GM18505 (cell line): ENCODE results near the gene ASPN.

ENCODE experiments used
- ATAC-seq: cut with Tn5 transposase; IDR thresholded peaks from one replicate; pipeline ENCODE4 v1.9.1; 2021; ENCODE audit not compliant: unreplicated experiment
- POLR2A ChIP-seq: IDR thresholded peaks from 4 replicates; pipeline ENCODE4 v1.6.1; 2011; ENCODE audit warnings: borderline replicate concordance; ENCODE audit not compliant: insufficient read depth, insufficient read length; ENCODE audit errors: extremely low read depth

The ASPN gene

DNA sequence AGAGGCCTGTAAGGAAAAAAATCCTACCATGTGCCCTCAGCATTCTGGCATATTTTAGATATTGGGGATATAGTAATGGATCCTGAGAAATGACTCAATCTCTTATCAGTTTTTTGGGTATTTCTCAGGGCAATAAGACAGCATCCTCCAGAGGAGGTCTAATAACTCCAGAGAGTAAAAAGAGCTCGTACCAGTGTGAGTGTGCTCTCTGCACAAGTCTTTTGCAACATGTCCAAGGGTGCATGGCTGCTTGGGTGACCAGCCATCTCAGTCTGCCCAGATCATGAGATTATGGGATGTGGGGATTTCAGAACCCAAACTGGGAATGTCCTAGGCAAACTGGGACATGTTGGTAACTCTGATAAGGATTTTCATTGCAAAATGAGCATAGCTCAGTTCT is 15.3 kb downstream of the ASPN start:
- no peak for ATAC-seq

DNA sequence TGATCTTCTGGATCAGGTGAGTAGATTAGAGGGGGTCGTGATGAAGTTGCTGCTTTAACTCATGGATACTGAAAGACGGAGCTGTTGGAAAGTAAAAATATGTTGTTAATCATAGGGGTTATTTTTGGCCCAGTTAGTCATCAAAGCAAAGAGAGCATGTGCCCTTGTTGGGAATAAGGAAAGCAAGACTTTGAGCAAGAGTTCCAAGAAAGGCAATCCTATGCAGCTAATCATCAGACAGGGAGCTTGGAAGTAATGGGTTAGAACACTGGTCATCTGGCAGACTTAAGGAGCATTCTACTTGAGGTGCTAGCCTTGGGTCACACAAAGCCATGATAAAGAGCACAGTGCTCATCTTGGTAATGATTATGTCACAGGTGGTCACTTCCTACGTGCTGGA is 18.3 kb downstream of the ASPN start:
- no peak for TF ChIP-seq POLR2A
- no peak for ATAC-seq

More for the DNA sequence above, 15.3 kb downstream of the ASPN start:
- TF ChIP-seq POLR2A: no peak

DNA sequence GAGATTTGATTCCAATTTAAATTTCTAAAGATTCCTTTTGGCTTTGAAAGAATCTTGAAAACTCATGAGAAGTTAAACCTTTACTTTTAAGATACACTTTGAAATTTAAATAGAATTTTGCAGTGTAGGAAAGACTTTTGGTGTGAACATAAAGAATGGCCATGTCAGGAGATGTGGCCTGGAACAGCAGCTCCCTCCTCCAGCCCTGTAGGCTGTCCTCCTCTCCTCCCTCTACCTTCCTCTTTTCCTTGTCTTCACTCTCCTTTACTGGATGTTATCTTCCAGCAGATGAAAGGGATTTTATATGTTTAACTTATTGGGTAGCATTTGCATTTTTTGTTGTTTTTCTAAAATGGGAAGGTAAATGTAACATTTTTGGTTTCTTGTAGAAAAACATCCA is 18.9 kb downstream of the ASPN start:
- TF ChIP-seq POLR2A: no peak
- ATAC-seq: no peak

DNA sequence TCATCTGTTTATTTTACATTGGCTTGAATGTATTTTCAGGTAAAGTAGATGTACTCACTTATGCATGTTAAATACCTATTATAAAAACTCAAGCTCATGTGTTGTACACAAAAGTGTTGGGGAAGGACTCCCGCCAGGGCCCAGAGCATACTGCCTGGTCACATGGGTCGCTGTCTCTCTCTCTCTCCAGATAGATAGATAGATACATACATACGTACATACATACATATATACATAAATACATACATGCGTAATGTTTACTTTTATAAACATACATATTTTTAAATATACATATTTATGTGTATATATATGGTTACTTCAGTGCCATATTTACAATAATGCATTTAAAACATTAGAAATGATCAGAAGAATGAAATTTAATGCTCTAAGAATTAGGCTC is 24.7 kb downstream of the ASPN start:
- no peak for ATAC-seq
- TF ChIP-seq POLR2A: no peak

DNA sequence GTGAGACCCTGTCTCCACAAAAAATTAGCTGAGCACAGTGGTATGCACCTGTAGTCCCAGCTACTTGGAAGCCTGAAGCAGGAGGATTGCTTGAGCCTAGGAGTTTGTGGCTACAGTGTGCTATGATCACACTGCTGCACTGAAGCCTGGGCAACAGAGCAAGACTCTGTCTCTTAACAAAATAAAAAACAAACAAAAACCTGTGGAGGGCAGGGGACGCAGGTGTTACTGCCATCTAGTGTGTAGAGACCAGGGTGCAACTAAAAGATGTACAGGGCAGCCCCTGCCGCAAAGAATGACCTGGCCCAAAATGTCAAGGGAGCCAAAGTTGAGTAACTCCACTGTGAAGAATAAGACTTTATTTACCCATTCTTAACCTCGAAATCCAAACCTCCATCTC is 27.1 kb downstream of the ASPN start:
- TF ChIP-seq POLR2A: no peak
- no peak for ATAC-seq

DNA sequence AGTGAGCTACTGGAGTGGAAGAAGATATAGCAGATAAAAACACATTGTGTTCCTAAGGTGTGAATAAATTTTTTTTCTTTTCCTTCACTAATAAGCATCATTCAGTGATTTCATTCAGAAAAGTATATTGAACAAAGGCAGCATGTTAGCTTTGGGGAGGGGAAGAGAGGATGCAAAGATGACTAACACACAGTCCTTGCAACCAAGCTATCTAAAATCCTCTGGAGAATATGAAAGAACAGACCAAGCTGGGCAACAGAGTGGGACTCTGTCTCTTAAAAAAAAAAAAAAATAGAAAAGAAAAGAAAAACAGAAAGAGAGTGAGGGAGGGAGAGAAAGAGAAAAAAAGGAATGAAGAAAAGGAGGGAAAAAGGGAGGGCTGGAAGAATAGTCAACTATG is 35.8 kb downstream of the ASPN start:
- no peak for TF ChIP-seq POLR2A

DNA sequence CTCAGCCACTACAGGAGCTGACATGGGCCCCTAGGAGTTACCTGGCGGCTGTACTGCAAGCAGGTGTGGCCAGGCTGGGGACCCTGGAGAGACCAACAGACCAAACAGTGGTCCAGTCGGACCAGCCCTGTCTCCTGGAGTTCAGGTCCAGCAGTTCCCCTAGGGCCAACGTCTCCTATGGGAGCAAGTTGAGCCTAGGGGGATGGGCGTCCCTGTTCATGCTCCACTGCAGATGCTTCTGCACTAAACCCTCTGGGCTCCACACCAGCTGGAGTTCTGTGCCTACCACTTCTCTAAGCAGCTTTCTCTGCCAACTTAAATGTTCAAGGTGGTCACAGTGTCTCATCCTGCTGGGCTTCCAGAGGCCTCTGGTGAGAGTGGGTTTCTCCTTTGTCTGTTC is 37.5 kb downstream of the ASPN start:
- no peak for TF ChIP-seq POLR2A
- ATAC-seq: no peak

More for the DNA sequence above, 35.8 kb downstream of the ASPN start:
- no peak for ATAC-seq

DNA sequence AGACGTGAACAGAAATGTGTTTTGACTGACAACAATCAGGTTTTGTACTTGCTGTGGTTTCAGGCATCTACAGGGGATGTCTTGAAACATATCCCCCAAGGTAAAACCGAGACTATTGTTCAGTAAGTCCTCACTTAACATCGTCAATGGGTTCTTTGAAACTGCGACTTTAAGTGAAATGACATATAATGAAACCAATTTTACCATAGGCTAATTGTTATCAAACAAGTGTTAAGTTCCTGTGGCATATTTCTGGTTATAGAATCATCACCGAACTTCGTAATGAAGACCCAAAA is 41.6 kb downstream of the ASPN start:
- no peak for TF ChIP-seq POLR2A
- no peak for ATAC-seq

DNA sequence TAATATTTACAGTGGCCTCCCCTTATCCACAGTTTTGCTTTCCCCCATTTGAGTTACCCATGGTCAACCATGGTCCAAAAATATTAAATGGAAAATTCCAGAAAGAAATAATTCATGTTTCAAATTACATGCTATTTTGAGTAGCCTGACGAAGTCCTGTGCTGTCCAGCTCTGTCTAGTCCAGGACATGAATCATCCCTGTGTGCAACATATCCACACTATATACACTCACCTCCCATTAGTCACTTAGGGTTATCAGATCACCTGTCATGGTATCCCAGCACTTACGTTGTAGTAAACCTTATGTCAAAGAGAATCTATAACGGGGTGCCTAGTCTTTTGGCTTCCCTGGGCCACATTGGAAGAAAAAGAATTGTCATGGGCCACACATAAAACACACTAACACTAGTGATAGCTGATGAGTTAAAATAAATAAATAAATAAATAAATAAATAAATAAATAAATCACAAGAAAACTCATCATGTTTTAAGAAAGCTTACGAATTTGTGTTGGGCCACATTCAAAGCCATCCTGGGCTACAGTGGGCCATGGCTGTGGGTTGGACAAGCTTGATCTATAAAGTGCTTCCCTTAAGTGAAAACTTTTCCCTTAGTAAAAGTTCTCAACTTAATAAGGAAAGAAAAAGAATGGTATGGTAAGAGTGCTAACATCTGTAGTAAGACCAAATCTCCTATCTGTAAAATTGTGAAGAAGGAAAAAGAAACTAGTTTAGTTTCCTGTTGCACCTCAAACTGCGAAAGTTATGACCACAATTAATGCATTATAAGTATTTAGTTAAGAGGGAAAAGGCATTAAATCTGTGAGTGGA is 42.2 kb downstream of the ASPN start:
- no peak for TF ChIP-seq POLR2A
- ATAC-seq: no peak

DNA sequence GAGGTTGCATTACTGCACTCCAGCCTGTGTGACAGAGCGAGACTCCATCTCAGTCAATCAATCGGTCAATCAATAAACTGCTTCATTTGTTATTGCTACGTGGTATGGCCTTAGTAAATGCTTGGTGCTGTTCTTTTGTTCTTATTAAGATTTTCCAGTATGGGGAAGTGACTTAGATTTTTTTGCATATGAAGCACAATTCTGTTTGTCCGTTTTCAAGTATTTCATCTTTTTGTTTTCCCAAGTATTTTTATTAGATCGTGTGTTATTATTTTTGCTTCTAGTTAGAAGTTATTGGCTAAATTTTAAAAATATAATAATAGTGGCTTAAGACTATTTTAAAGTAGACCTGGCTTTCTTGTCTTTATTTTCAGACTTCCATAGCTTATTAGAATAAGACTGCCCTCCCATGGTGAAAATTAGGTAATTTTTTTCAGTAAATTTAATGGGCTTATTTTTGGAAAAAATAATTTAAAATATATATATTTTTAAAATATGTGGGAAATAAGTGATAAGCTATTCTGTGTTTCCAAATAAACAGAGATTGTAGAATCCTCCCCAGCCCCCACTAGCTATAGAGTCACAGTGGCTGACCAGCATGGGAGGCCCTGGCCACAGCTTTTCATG is 43.3 kb downstream of the ASPN start:
- no peak for ATAC-seq

DNA sequence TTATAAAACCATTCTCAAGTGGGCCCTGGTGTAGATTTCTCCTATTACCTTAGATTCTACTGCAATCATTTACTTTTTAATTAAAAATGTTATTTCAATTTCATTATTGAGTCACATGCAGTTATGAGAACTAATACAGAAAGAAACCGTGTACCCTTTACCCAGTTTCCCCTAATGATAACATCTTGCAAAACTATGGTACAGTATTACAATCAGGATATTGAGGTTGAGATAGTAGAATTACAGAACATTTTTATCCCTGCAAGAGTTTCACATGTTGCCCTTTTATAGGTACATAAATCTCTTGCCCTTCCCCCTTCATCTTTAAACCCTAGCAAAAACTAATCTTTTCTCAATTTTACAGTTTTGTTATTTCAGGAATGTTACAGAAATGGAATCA is 47.0 kb downstream of the ASPN start:
- no peak for ATAC-seq

More for the DNA sequence above, 43.3 kb downstream of the ASPN start:
- TF ChIP-seq POLR2A: no peak

DNA sequence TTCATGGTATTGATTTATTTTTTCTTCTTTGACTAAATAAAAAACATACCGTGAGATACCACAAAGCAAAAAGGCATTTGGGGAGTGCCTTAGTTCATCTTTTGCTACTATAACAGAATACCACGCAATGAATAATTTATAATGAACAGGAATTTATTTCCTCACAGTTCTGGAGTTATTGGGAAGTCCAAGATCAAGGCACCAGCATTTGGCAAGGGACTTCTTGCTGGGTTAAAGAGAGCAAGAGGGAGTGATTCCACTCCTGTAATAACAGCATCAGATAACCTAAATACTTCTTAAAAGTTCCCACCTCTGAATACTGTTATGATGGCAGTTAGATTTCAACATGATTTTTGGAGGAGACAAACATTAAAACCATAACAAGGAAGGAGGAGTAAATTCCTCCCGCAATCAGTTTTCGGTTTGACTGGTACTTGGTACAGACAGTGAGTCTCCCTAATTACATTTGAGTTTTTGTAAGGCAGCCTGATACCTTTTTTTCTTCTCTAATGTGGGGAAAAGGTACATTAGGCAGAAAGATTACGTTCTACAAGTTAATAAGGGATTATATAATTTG is 49.2 kb downstream of the ASPN start:
- ATAC-seq: no peak
- TF ChIP-seq POLR2A: no peak

More for the DNA sequence above, 47.0 kb downstream of the ASPN start:
- TF ChIP-seq POLR2A: no peak

DNA sequence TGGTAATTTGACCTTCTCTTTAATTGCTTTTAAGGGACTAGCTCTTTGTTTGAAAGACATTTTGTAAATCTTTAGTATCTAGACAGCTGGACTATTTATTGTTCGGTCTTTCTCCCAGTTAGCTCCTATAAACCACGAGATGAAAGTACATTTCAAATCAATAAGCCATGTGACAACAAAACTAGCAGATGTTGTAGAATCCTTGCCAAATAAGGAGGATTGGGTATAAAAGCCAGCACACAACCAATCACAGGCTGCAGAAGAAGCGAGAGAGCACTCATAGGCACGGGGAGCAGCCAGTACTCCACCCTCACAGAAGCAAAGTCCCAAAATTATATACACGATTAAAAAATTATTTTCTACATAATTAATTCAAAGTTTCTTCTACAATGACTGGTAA is 50.0 kb downstream of the ASPN start:
- no peak for TF ChIP-seq POLR2A
- ATAC-seq: no peak

DNA sequence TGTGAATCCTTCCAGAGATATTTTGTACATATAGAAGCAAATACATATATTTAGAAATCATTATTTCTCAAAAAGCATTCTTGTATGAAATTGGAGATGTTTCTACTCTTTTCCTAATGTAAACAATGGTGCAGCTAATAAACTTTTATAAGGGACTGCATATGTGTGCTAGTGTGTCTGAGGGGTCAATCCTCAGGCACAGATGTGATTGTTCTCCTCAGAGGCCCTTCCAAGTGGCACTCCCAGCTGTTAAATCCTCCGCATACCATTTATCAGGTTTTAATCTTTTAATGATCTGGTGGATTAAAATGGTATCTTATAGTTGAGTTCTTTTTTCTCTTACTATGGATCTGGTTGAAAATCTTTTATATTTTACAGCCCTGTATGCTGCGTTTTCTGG is 52.5 kb downstream of the ASPN start:
- TF ChIP-seq POLR2A: no peak
- no peak for ATAC-seq
